ENCODE results near the gene PPARA. TPM values are rescaled to one million over a fixed set of nuclear protein-coding genes. Genes with fewer than 3 reads are reported as not detected.
A peak's percentile ranks its signal among the peaks of the same experiment; 100 is the strongest.

The PPARA gene
- total RNA-seq, 1 experiment from 2014 or later = 7.7 TPM

DNA sequence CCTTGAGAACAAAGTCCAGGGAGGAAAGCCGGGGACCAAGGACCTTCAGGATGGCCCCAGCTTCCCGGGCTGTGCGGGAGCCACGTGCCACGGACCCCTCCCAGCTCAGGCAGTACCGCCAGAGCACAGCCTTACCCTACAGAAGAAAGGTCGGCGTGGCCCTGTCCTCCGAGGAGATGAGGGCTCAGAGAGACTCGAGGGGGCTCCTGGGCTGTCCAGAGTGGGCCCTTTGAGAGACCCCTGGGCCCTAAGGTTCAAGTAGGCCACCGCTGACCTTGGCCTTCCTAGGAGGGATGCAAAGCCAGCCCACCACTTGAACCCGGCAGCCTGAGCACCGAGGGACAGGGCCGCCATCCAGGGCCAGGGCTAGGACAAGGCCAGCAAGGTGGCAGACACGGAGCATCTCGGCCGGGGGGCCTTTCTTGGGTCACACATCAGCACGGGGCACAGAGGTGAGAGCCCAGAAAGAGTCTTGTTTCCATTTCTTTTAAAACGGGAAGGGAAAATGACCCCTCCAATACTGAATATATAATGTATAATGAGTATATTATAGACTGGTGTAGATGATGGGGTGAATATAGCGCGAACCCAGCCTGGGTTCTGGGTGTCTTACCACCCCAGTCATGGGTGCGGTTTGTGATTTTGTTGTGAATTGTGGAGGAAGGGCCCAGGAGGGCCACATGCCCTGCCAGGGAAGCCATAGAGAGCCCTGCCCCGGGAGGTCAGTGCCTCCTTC lies 34.4 kb upstream of the PPARA start:
- TSS peak; percentile 16 for BruUV-seq (replicated peaks)
- ChIA-PET CTCF (interaction anchor here (0.7 kb wide), 1 partner anchor 164 kb away, joined by 12 read pairs; no protein-coding TSS in a partner anchor), POLR2A (ENCODE audit: unreplicated experiment) (no interaction called here)
- Histone ChIP-seq H3K9ac (ENCODE audit: low read length) (no peak overlapping the region), H4K20me1 (ENCODE audit: low read length) (peaks cover under 1% of the 10 kb centered on the region; the same call in 1 of the 2 replicates), H2AFZ (ENCODE audit: low read length) (no peak overlapping the region), H3K9me2 (replicated peaks; ENCODE audit: low read length) (no peaks in the 10 kb centered on the region), H3K4me2 (ENCODE audit: low read length) (no peak overlapping the region), H3K27me3 (ENCODE audit: low read length) (no peaks in the 10 kb centered on the region), H3F3A (ENCODE audit: low read length, unreplicated experiment) (peaks cover 3% of the 10 kb centered on the region), H3K4me1 (ENCODE audit: insufficient read depth, low read length) (no peaks in the 10 kb centered on the region), H3K36me3 (ENCODE audit: low read depth, low read length) (peaks cover 2% of the 10 kb centered on the region; the same call in 1 of the 2 replicates), H3K9me3 (ENCODE audit: low read length) (no peaks in the 10 kb centered on the region), H3K79me2 (ENCODE audit: low read length) (no peaks in the 10 kb centered on the region), H3K27ac (ENCODE audit: low read length) (no peak overlapping the region), H3K4me3 (ENCODE audit: low read length) (no peak overlapping the region)
- no peak for TF ChIP-seq EZH2 (IDR thresholded peaks at IDR 0.05; ENCODE audit: low read length, unreplicated experiment)
- TF ChIP-seq, protein P1, sequence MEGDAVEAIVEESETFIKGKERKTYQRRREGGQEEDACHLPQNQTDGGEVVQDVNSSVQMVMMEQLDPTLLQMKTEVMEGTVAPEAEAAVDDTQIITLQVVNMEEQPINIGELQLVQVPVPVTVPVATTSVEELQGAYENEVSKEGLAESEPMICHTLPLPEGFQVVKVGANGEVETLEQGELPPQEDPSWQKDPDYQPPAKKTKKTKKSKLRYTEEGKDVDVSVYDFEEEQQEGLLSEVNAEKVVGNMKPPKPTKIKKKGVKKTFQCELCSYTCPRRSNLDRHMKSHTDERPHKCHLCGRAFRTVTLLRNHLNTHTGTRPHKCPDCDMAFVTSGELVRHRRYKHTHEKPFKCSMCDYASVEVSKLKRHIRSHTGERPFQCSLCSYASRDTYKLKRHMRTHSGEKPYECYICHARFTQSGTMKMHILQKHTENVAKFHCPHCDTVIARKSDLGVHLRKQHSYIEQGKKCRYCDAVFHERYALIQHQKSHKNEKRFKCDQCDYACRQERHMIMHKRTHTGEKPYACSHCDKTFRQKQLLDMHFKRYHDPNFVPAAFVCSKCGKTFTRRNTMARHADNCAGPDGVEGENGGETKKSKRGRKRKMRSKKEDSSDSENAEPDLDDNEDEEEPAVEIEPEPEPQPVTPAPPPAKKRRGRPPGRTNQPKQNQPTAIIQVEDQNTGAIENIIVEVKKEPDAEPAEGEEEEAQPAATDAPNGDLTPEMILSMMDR (conservative IDR thresholded peaks at IDR 0.05; ENCODE audit: low read depth, low read length) = no peak
- TF ChIP-seq EZH2phosphoT487 (IDR thresholded peaks at IDR 0.05; ENCODE audit: borderline replicate concordance, low read length) = no peak
- intact Hi-C loops (cut with micrococcal nuclease) = loop anchor here (2.0 kb wide), 1 partner anchor 109 kb away; no protein-coding TSS in a partner anchor
- peak; percentile 1 for ATAC-seq
- no peak for DNase-seq

DNA sequence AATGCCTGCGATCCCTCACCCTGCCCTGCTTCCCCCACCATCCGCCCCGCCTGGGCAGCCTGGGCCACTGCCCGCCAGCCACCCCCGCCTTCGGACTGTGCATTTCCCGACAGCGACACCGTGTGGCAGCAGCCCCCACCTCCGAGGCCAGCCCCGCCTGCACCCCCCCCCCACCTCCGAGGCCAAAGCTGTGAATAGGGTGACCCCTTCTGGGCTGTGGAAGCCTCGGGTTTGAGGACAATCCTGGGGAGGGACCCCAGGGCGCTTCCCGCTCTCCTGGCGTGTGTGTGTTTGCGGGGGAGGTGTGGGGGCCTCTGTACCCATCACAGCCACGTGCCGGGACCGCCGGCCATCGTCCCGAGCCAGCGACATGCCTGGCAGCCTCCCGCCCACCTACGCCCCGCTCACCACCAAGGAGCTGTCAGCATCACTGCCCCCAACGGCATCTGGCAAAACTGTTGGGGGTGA lies 33.8 kb upstream of the PPARA start:
- Histone ChIP-seq H3K9me2 (replicated peaks; ENCODE audit: low read length) (no peaks in the 10 kb centered on the region), H3K27ac (ENCODE audit: low read length) (no peak overlapping the region), H3K9me3 (ENCODE audit: low read length) (no peaks in the 10 kb centered on the region), H3K36me3 (ENCODE audit: low read depth, low read length) (no peaks in the 10 kb centered on the region; the same call in 1 of the 2 replicates), H3K4me2 (ENCODE audit: low read length) (no peak overlapping the region), H3K9ac (ENCODE audit: low read length) (no peak overlapping the region), H3K4me3 (ENCODE audit: low read length) (no peak overlapping the region), H3K27me3 (ENCODE audit: low read length) (no peaks in the 10 kb centered on the region), H3K79me2 (ENCODE audit: low read length) (no peaks in the 10 kb centered on the region), H2AFZ (ENCODE audit: low read length) (no peak overlapping the region), H4K20me1 (ENCODE audit: low read length) (no peaks in the 10 kb centered on the region), H3F3A (ENCODE audit: low read length, unreplicated experiment) (peaks cover 3% of the 10 kb centered on the region), H3K4me1 (ENCODE audit: insufficient read depth, low read length) (no peaks in the 10 kb centered on the region)
- intact Hi-C loops (cut with micrococcal nuclease) = loop anchor here (2.0 kb wide), 1 partner anchor 110 kb away; no protein-coding TSS in a partner anchor
- ATAC-seq = peak; percentile 58
- BruUV-seq (replicated peaks) = no TSS peak
- peak; percentile 76 for DNase-seq
- POLR2A ChIA-PET (ENCODE audit: unreplicated experiment) = interaction anchor here (0.6 to 0.8 kb wide), 3 partner anchors 20 to 219 kb away, joined by 6 to 9 read pairs (median 6); partner anchors contain the start of gene TRMU
- no peak for TF ChIP-seq EZH2 (IDR thresholded peaks at IDR 0.05; ENCODE audit: low read length, unreplicated experiment)
- TF ChIP-seq, protein P1 (conservative IDR thresholded peaks at IDR 0.05; ENCODE audit: low read depth, low read length) = peak; percentile 85
- TF ChIP-seq EZH2phosphoT487 (IDR thresholded peaks at IDR 0.05; ENCODE audit: borderline replicate concordance, low read length) = no peak
- CTCF ChIA-PET = interaction anchor here (0.7 to 1.0 kb wide), 4 partner anchors 103 to 163 kb away, joined by 4 to 12 read pairs (median 8); no protein-coding TSS in a partner anchor
